HCT116 (cell line): ENCODE results near the gene DNAAF5. TPM values are rescaled to one million over a fixed set of nuclear protein-coding genes. Genes with fewer than 3 reads are reported as not detected.

Experiments used
- ATAC-seq: fragments of 200-7000 bp; cut with Tn5 transposase; 2 replicates; pipeline ENCODE4 v1.9.1; 2020; ENCODE audit warnings: mild to moderate bottlenecking, moderate library complexity
- BruUV-seq: library from RNA; stranded (reverse); fragments of 400-500 nt; replicated peaks from 2 replicates; lab custom pipeline; 2021; lab: Mats Ljungman, UMichigan
- CTCF ChIA-PET: fragments of 300-600 bp; sonication (Branson Sonifier 250); formaldehyde crosslinking; loops from one replicate; lab custom pipeline; 2021; ENCODE audit warnings: antibody characterized with exemption; lab: Charles Lee
- POLR2A ChIA-PET: fragments of 300-600, 350-600 bp; sonication (Branson Sonifier 250); formaldehyde crosslinking; loops from one replicate; lab custom pipeline; 2021; ENCODE audit warnings: antibody characterized with exemption; lab: Charles Lee
- RAD21 ChIA-PET, 2 experiments: fragments of 300-600 bp; sonication (Branson Sonifier 250); formaldehyde crosslinking; loops; one replicate each; lab custom pipeline; 2023; ENCODE audit warnings: low total read pairs in 2 of 2; ENCODE audit not compliant: uncharacterized antibody in 2 of 2, unreplicated experiment in 2 of 2, low non-redundant PET in 1 of 2; lab: Charles Lee
- DNase-seq: peaks from one replicate; pipeline ENCODE4 v3.0.0-alpha.2; 2010; ENCODE audit warnings: low read depth, low spot score
- H2AFZ ChIP-seq: fragments of 200-600 bp; shearing (Covaris generic), sonication (generic); 2 replicates; pipeline ENCODE4 v1.6.1; 2017; ENCODE audit warnings: low read depth, mixed run types, mixed read lengths, antibody characterized with exemption, low read length; ENCODE audit not compliant: poor library complexity, severe bottlenecking
- H3K27ac ChIP-seq: 2 replicates; pipeline ENCODE4 v1.5.1; 2012; ENCODE audit warnings: low read depth, low read length
- H3K27me3 ChIP-seq: fragments of 200-600 bp; sonication (generic); 2 replicates; pipeline ENCODE4 v1.6.1; 2016; ENCODE audit warnings: mixed run types, low read length, mixed read lengths; ENCODE audit not compliant: insufficient read depth
- H3K36me3 ChIP-seq, 2 experiments: fragments of 200-500 bp in 1 of 2; fragments of 200-600 bp in 1 of 2; sonication (Bioruptor generic) in 1 of 2; sonication (generic) in 1 of 2; 2 replicates each; pipeline versions ENCODE4 v1.5.1 to v1.6.1; 2014 to 2016; ENCODE audit warnings: low read length in 2 of 2, inconsistent platforms in 1 of 2, mixed read lengths in 1 of 2, mixed run types in 1 of 2; ENCODE audit not compliant: insufficient read depth in 2 of 2, control insufficient read depth in 1 of 2
- H3K4me1 ChIP-seq, 2 experiments: fragments of 200-600 bp in 1 of 2; sonication (generic) in 1 of 2; 2 replicates each; pipeline versions ENCODE4 v1.5.1 to v1.6.1; 2012 to 2017; ENCODE audit warnings: low read length in 2 of 2, inconsistent platforms in 1 of 2, mild to moderate bottlenecking in 1 of 2, mixed read lengths in 1 of 2, mixed run types in 1 of 2, moderate library complexity in 1 of 2; ENCODE audit not compliant: insufficient read depth in 2 of 2, control insufficient read depth in 1 of 2
- H3K4me2 ChIP-seq: fragments of 200-600 bp; sonication (generic); 2 replicates; pipeline ENCODE4 v1.6.1; 2017; ENCODE audit warnings: mixed run types, low read length, mixed read lengths
- H3K4me3 ChIP-seq, 2 experiments: fragments of 200-600 bp in 1 of 2; sonication (generic) in 1 of 2; replicated peaks in 1 of 2; 2 replicates each; pipeline ENCODE4 v1.5.1; 2011 to 2016; ENCODE audit warnings: low read length in 2 of 2, control low read depth in 1 of 2, low read depth in 1 of 2, mild to moderate bottlenecking in 1 of 2, mixed read lengths in 1 of 2, mixed run types in 1 of 2
- H3K79me2 ChIP-seq: fragments of 200-600 bp; sonication (generic); 2 replicates; pipeline ENCODE4 v1.6.1; 2017; ENCODE audit warnings: mild to moderate bottlenecking, mixed run types, low read length, moderate library complexity, mixed read lengths; ENCODE audit not compliant: insufficient read depth
- H3K9ac ChIP-seq: fragments of 200-600 bp; sonication (generic); 2 replicates; pipeline ENCODE4 v1.6.1; 2016; ENCODE audit warnings: low read length, mixed read lengths
- H3K9me2 ChIP-seq: fragments of 200-600 bp; sonication (generic), shearing (Covaris generic); 2 replicates; pipeline ENCODE4 v1.6.1; 2017; ENCODE audit warnings: mixed run types, mild to moderate bottlenecking, moderate library complexity; ENCODE audit not compliant: insufficient read depth
- H3K9me3 ChIP-seq, 2 experiments: fragments of 200-500 bp in 1 of 2; fragments of 200-600 bp in 1 of 2; sonication (Bioruptor generic) in 1 of 2; sonication (generic) in 1 of 2; 2 replicates each; pipeline ENCODE4 v1.6.1; 2014 to 2017; ENCODE audit warnings: low read length in 2 of 2, mixed read lengths in 2 of 2, inconsistent platforms in 1 of 2, low read depth in 1 of 2, mild to moderate bottlenecking in 1 of 2, mixed run types in 1 of 2, moderate library complexity in 1 of 2; ENCODE audit not compliant: control insufficient read depth in 1 of 2, insufficient read depth in 1 of 2
- H4K20me1 ChIP-seq: fragments of 200-600 bp; sonication (generic), shearing (Covaris generic); 2 replicates; pipeline ENCODE4 v1.6.1; 2017; ENCODE audit warnings: mixed run types, mild to moderate bottlenecking, moderate library complexity; ENCODE audit not compliant: insufficient read depth
- ELF1 ChIP-seq: IDR thresholded peaks from 2 replicates; pipeline ENCODE4 v1.6.1; 2012; ENCODE audit warnings: low read depth, borderline replicate concordance
- JUND ChIP-seq: IDR thresholded peaks from 2 replicates; pipeline ENCODE4 v1.6.1; 2012
- TCF7L2 ChIP-seq: IDR thresholded peaks from 2 replicates; pipeline ENCODE4 v1.7.0; 2011; ENCODE audit warnings: borderline replicate concordance, inconsistent platforms; ENCODE audit not compliant: insufficient read depth, insufficient read length; ENCODE audit errors: extremely low read depth
- YY1 ChIP-seq: IDR thresholded peaks from 2 replicates; pipeline ENCODE4 v1.6.1; 2011; ENCODE audit warnings: low read length, low read depth, moderate library complexity, mild to moderate bottlenecking; ENCODE audit not compliant: insufficient replicate concordance; ENCODE audit errors: extremely low read depth
- intact Hi-C: fragments of 100-400 bp; cut with micrococcal nuclease; formaldehyde crosslinking; loops from 2 replicates; pipeline ENCODE4 v1.10.0; 2022
- total RNA-seq: library from RNA; stranded (reverse); gene quantifications from one replicate; pipeline ENCODE4 v1.2.1, GENCODE V29; 2021; ENCODE audit not compliant: unreplicated experiment

DNAAF5 gene
- total RNA-seq, 1 experiment from 2014 or later = 69.4 TPM

GRCh38 chr7:748446-748845 is 21.9 kb downstream of the DNAAF5 start:
- POLR2A ChIA-PET = no interaction called here
- BruUV-seq = no TSS peak
- ATAC-seq = no peak
- peaks cover 3 to 25% of the 10 kb centered on the region in 2 experiments; a peak in 3 of 4 replicates for H3K36me3 ChIP-seq
- intact Hi-C loops = no loop called here
- CTCF ChIA-PET = no interaction called here
- H3K79me2 ChIP-seq = peaks cover 53% of the 10 kb centered on the region
- H3K4me1 ChIP-seq = no peaks in the 10 kb centered on the region
- H3K27ac ChIP-seq = no peak overlapping the region
- RAD21 ChIA-PET = no interaction called here
- H4K20me1 ChIP-seq = no peaks in the 10 kb centered on the region
- H3K9me2 ChIP-seq = no peaks in the 10 kb centered on the region
- H3K9ac ChIP-seq = no peak overlapping the region
- no peak overlapping the region for H3K4me3 ChIP-seq
- no peak for DNase-seq
- no peaks in the 10 kb centered on the region for H3K9me3 ChIP-seq
- TF ChIP-seq JUND (no peak), YY1 (no peak), ELF1 (no peak)
- TF ChIP-seq, all 23 proteins: peak for 0
- Histone ChIP-seq H3K4me2 (no peak overlapping the region), H3K27me3 (no peaks in the 10 kb centered on the region), H2AFZ (no peak overlapping the region)

DNA sequence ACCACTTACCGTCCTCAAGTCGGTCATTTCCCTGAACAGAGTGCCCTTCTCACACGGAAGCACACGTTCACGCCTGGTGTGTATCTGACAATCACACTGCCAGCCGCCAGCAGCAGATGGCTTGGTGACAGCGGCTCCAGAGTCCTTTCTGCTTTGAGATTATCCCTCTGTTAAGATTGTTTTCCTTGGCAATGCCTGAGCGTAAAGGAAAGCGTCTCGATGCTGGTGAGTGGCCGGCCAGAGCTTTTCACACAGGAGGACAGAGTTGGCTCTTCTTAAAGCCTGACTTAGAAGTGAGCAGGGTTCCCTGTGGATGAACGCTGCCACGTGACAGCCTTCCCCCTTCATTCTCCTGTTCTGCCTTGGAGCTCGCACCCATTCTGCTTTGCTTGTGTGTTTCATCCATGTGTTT is 22.6 kb downstream of the DNAAF5 start:
- TF ChIP-seq TCF7L2 = no peak
- no peak for ATAC-seq
- RAD21 ChIA-PET = no interaction called here

More for the DNA sequence above, 22.6 kb downstream of the DNAAF5 start:
- peaks cover 56% of the 10 kb centered on the region for H3K79me2 ChIP-seq
- H3K27me3 ChIP-seq = no peaks in the 10 kb centered on the region
- no peaks in the 10 kb centered on the region for H3K4me1 ChIP-seq
- H3K9ac ChIP-seq = no peak overlapping the region
- no peak overlapping the region for H2AFZ ChIP-seq
- H3K9me3 ChIP-seq = no peaks in the 10 kb centered on the region
- ChIA-PET POLR2A (no interaction called here), CTCF (no interaction called here)
- no TSS peak for BruUV-seq
- no peak for DNase-seq
- no peaks in the 10 kb centered on the region for H3K9me2 ChIP-seq
- H3K27ac ChIP-seq = no peak overlapping the region
- H3K4me3 ChIP-seq = no peak overlapping the region
- intact Hi-C loops = no loop called here
- peaks cover 3 to 25% of the 10 kb centered on the region in 2 experiments; a peak in 3 of 4 replicates for H3K36me3 ChIP-seq
- H3K4me2 ChIP-seq = no peak overlapping the region
- no peaks in the 10 kb centered on the region for H4K20me1 ChIP-seq
